ENCODE measurements around the gene UBAP2.

Gene UBAP2

GRCh38 chr9:34085581-34086500 is 37.2 kb upstream of the UBAP2 start:
- no peak for TF ChIP-seq EP300 (IDR thresholded peaks at IDR 0.05; ENCODE audit: borderline replicate concordance)
- no peak for TF ChIP-seq TAF1 (IDR thresholded peaks at IDR 0.05; ENCODE audit: low read depth)
- TF ChIP-seq NFIC (IDR thresholded peaks at IDR 0.05) = no peak
- TF ChIP-seq ZBTB7A (IDR thresholded peaks at IDR 0.05; ENCODE audit: low read depth) = no peak
- TF ChIP-seq TCF12 (IDR thresholded peaks at IDR 0.05; ENCODE audit: low read depth) = no peak

GRCh38 chr9:34084562-34084961 is 35.9 kb upstream of the UBAP2 start:
- no peak for TF ChIP-seq RAD21 (IDR thresholded peaks at IDR 0.05; ENCODE audit: low read depth)
- TF ChIP-seq EP300 (IDR thresholded peaks at IDR 0.05; ENCODE audit: borderline replicate concordance) = no peak
- no peak for TF ChIP-seq REST (IDR thresholded peaks at IDR 0.05; ENCODE audit: low read depth)
- no peak for TF ChIP-seq TEAD4 (IDR thresholded peaks at IDR 0.05)
- no peak for TF ChIP-seq YY1 (IDR thresholded peaks at IDR 0.05; ENCODE audit: low read depth)
- no peak for TF ChIP-seq ZBTB7A (IDR thresholded peaks at IDR 0.05; ENCODE audit: low read depth)
- no peak for TF ChIP-seq CREB1 (IDR thresholded peaks at IDR 0.05; ENCODE audit: low read depth)
- TF ChIP-seq TCF12 (IDR thresholded peaks at IDR 0.05; ENCODE audit: low read depth) = no peak
- no peak for TF ChIP-seq FOXM1 (IDR thresholded peaks at IDR 0.05; ENCODE audit: borderline replicate concordance, low read depth)
- TF ChIP-seq EGR1 (IDR thresholded peaks at IDR 0.05) = no peak
- TF ChIP-seq TAF1 (IDR thresholded peaks at IDR 0.05; ENCODE audit: low read depth) = no peak
- no peak for TF ChIP-seq MAX (IDR thresholded peaks at IDR 0.05)

- TF ChIP-seq REST (IDR thresholded peaks at IDR 0.05; ENCODE audit: low read depth) = no peak
- TF ChIP-seq MAX (IDR thresholded peaks at IDR 0.05) = no peak
- no peak for TF ChIP-seq USF1 (IDR thresholded peaks at IDR 0.05)
- TF ChIP-seq NFIC (IDR thresholded peaks at IDR 0.05) = no peak
- no peak for TF ChIP-seq RAD21 (IDR thresholded peaks at IDR 0.05; ENCODE audit: low read depth)
- no peak for TF ChIP-seq TAF1 (IDR thresholded peaks at IDR 0.05; ENCODE audit: low read depth)
- no peak for TF ChIP-seq EGR1 (IDR thresholded peaks at IDR 0.05)
- TF ChIP-seq TCF12 (IDR thresholded peaks at IDR 0.05; ENCODE audit: low read depth) = no peak
- TF ChIP-seq EP300 (IDR thresholded peaks at IDR 0.05; ENCODE audit: borderline replicate concordance) = no peak
- no peak for TF ChIP-seq ZBTB7A (IDR thresholded peaks at IDR 0.05; ENCODE audit: low read depth)
- no peak for TF ChIP-seq YY1 (IDR thresholded peaks at IDR 0.05; ENCODE audit: low read depth)
- TF ChIP-seq CEBPB (IDR thresholded peaks at IDR 0.05) = no peak
- no peak for TF ChIP-seq TEAD4 (IDR thresholded peaks at IDR 0.05)
- TF ChIP-seq FOXM1 (IDR thresholded peaks at IDR 0.05; ENCODE audit: borderline replicate concordance, low read depth) = no peak
- TF ChIP-seq CREB1 (IDR thresholded peaks at IDR 0.05; ENCODE audit: low read depth) = no peak
Measured at GRCh38 chr9:34079181-34079580, 30.5 kb upstream of the UBAP2 start.

GRCh38 chr9:34072868-34073590 is 24.3 kb upstream of the UBAP2 start:
- TF ChIP-seq TEAD4 (IDR thresholded peaks at IDR 0.05) (peak; percentile 59), YY1 (IDR thresholded peaks at IDR 0.05; ENCODE audit: low read depth) (no peak), USF1 (IDR thresholded peaks at IDR 0.05) (no peak), TAF1 (IDR thresholded peaks at IDR 0.05; ENCODE audit: low read depth) (no peak), ZBTB7A (IDR thresholded peaks at IDR 0.05; ENCODE audit: low read depth) (no peak), TCF12 (IDR thresholded peaks at IDR 0.05; ENCODE audit: low read depth) (no peak)

- TF ChIP-seq ZBTB7A (IDR thresholded peaks at IDR 0.05; ENCODE audit: low read depth) (no peak), EP300 (IDR thresholded peaks at IDR 0.05; ENCODE audit: borderline replicate concordance) (0 out of 2 replicates have a peak, but pooled peaks have one; percentile 18), YY1 (IDR thresholded peaks at IDR 0.05; ENCODE audit: low read depth) (no peak), TCF12 (IDR thresholded peaks at IDR 0.05; ENCODE audit: low read depth) (peak; percentile 49), TEAD4 (IDR thresholded peaks at IDR 0.05) (peak; percentile 59; the same call in 1 of the 2 replicates), NFIC (IDR thresholded peaks at IDR 0.05) (no peak)
Measured at GRCh38 chr9:34072410-34072809, 23.7 kb upstream of the UBAP2 start.

Measured in Ishikawa (cell line).